Hindlimb muscle (tissue), 1 donor: Measurements from ENCODE around the gene MRPL54. TPM values are rescaled to one million over a fixed set of nuclear protein-coding genes. Genes with fewer than 3 reads are reported as not detected.

Experiments used
- DNase-seq: peaks from one replicate; pipeline ENCODE4 v3.0.0-alpha.2; 2013
- polyA plus RNA-seq: library from polyadenylated mRNA; unstranded; fragments of 120-200 nt; gene quantifications from one replicate; pipeline ENCODE4 v1.2.1, GENCODE V29; 2013; ENCODE audit not compliant: insufficient read length

The MRPL54 gene
- 27.5 TPM for polyA plus RNA-seq

DNA sequence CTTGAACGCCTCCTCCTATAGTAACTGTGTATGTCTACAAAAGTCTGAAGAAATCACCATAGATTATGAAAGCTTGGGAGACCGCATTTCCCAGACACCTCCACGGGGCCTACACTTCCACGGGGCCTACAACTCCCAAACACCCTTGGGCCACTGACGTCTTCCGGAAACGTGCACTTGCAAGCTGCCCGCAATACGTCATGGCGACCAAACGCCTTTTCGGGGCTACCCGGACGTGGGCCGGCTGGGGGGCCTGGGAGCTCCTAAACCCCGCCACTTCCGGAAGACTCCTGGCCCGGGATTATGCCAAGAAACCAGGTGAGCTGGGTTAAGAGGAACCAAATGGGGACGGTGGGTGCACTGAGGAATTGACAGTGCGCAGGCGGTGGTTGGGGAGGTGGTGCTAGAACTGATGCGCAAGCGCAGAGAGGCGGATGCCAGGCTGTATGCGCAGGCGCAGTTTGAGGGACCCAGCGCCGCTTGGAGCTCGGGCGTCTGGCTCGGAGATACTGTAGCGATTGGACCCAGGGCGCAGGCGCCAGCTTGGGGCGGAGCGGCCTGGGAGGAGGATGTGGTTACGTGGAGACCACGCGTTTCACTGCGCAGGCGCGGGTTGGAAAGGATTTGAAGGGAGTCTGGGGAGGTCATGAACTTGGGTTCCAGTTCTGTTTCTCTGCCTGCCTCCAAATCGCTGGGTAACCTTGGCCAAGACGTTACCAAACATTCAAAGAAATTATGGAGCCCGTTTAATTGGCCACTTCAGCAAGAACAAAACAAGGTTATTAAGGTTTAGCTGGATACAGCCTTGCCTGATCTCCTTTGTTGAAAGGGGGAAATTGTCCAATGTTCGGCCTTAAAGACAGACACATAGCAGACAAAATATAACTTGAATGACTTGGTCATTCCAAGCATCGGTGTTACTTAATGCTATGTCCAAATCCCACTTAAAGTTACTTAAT lies at the start of gene MRPL54:
TSS of gene MRPL54 (plus strand) at position 182 of the 959 bp plus-strand sequence. CDS start at position 201, 19 bp downstream.
- peak; percentile 100 for DNase-seq

DNA sequence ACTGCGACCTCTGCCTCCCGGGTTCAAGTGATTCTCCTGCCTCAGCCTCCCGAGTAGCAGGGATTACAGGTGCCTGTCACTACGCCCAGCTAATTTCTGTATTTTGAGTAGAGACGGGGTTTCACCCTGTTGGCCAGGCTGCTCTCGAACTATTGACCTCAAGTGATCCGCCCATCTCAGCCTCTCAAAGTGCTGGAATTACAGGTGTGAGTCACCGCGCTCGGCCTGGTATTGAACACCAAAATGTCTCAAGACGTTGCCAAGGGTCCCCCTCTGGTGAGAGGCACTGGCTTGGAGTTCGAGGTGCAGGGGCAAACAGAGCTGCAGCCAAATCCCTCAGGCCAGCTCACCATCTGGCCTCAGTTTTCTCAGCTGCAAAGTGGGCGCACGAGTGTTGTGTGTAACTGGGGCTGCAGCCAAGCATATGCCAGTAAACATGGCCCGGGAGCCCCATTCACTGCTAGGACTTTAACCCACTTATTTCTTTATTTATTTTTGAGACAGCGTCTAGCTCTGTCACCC lies 46.3 kb upstream of the MRPL54 start:
- DNase-seq: no peak

DNA sequence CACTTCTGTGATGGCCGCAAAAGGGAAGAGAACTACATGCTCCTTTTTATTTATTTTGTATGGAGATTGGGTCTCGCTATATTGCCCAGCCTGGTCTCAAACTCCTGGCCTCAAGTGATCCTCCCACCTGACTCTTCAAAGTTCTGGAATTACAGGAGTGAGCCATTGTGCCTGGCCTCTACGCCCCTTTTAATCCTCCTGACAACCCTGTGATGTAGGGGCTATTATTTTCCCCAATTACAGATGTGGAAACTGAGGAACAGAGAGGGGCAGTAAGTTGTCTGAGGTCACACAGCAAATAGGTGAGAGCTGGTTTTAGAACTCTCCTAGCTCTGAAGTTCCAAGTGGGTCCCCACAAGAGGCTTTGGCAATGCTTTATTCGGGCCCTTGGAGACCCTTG lies 42.6 kb upstream of the MRPL54 start:
- no peak for DNase-seq

DNA sequence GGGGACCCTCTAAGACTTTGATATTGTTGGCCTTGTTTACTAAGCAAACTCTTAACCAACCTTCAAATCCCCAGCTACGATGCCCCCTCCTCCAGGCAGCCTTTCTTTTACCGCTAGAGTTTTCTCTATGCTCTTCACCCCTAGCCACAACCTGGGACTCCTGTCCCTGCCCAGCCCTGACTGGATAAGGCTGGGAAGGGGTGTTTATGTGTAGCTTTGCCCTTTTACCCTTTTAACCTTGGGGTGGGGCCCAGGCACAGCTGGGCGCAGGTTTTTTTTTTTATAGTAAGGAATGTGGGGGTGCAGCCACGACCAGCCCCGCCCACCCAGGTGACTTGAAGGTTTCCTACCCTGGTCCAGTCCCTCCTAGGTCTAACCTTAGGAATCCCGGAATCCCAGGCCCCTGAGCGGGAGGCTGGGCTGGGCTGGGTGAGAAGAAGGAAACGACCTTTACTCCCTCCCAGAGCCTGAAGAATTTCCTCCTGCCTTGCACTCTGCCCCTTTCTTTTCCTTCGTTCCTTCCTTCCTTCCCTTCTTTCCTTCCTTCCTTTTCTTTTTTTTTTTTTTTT lies 42.0 kb upstream of the MRPL54 start:
- DNase-seq: no peak

DNA sequence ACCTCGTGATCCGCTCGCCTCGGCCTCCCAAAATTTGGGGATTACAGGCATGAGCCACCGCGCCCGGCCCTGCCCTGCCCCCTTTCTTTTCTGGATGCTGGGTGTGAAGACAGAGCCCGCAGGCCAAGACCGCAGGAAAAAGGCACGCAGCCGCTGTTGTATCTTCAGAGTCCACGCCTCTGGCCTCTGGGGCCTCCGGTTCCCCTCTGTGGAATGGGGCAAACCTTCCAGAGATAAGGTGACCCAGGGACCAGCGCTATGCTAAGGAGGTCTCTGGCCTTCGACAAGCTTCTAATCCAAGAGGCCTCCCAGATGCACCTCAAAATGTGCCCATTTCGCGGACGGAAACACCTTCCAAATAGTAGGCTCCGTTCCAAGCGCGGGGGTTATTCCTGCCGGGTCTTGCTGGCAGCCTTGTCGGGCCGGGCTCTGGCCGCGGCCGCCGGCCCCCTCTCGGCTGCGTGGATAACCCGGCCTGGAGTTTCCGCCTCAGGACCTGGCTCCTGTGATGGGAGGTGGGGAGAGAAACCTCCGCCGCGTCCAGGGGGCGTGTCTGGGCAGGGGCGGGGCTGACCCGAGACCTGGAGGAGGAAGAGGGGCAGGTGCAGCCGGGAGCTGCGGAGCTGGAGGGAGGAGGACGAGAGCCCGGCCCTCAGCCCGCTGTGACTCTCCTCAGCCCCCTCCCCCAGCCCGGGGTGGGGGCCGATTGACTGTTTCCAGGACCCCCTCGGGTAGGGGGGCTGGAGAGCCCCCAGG lies 41.2 kb upstream of the MRPL54 start:
- peak; percentile 76 for DNase-seq

DNA sequence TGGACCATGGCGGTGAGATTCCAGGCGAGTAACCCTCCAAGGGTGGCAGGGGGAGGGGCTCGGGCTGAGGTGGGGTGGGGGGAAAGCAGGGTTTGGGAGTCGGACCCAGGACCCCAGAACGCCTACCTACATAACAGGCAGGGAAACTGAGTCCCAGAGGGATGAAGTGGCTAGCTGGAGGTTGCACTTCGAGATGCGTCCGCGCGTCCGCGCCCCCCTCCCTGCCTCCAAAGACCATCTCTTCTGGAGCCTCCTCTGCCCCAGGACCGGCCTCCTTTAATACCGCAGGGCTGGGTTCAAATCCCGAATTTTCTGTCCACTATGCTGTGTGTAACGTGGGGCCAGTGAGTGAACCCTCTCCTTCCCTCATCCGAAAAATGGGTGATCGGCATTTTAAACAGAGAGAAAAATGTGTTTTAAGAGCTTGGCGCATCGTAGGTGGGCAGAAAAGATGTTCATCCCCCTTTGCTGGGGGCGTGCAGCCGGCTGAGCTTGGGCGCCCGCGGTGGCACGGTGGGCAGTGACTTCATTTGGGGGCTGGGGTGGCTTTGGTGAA lies 40.5 kb upstream of the MRPL54 start:
- DNase-seq: no peak

DNA sequence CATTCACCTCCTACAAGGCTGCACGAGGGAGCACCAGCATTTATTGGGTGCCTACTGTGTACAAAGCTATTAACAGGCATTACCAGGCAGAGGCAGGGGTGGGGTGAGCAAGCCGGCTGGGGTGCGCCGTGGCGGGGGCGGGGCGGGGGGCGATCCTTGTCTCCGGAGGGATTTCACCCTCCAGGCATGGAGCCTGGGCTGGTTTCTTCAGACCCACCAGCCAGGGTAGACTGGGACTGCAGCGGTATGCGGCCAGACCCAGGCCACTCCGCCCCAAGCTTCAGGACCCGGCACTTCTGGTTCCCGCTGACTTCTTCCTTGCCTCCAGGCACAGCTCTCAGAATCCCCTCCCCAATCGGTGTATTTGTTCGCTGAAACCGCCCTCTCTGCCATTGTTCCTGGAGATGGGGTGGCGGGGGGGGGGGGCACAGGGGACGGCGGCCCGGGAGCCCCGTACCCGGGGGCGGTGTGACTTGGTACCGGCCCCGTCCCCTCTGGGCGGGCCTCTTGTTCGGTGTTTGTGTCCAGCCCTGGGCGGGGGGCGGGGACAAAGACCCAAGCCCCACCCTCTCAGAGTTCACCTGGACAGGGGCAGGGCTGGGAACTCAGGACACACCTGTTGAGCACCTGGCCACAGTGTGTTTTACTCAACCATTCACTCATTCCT lies 39.9 kb upstream of the MRPL54 start:
- no peak for DNase-seq

DNA sequence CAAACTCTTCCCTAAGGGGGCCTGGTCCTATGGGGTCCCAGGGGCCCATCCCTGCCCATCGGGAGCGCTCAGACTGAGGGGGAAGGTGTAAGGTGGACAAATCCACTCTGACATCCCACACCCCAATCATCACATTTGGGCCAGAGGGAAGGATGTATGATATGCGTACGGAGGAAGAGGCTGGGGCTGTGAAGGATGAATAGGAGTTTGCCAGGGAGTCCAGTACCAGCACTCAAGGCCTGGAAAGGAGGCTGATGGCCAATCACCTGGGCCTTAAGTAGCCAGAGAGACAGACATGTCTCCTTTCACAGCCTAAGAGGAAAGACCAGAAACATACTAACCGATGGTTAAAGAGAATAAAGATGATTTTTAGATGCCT lies 39.4 kb upstream of the MRPL54 start:
- no peak for DNase-seq

DNA sequence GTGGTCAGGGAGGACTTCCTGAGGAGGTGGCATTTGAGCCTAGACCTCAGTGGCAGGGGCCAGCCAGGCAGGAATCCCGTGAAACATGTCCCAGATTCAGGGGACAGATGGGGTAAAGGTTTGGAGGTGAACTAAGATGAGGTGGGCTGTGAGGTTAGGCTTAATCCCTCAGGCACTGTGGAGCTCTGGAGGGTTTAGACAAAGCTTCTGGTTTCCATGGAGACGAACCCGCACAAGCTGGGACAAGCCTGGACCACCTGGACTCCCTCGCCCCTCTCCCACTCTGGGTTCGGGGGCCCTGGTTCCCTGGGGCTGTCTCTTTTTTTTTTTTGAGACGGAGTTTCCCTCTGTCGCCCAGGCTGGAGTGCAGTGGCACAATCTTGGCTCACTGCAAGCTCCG lies 38.6 kb upstream of the MRPL54 start:
- DNase-seq: no peak

DNA sequence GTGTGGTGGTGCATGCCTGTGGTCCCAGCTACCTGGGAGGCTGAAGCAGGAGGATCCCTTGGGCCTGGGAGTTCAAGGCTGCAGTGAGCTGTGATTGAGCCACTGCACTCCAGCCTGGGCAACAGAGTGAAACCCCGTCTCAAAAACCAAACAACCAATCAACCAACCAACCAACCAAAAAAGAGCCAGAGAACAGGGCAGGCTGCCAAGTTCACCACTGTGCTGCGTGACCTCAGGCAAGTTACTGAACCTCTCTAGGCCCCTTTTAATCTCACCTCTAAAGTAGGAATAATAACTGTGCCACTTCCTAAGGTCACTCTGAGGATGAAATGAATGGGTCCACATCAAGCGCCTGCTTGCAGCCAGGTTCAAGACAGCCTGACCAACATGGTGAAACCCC lies 37.4 kb upstream of the MRPL54 start:
- no peak for DNase-seq

DNA sequence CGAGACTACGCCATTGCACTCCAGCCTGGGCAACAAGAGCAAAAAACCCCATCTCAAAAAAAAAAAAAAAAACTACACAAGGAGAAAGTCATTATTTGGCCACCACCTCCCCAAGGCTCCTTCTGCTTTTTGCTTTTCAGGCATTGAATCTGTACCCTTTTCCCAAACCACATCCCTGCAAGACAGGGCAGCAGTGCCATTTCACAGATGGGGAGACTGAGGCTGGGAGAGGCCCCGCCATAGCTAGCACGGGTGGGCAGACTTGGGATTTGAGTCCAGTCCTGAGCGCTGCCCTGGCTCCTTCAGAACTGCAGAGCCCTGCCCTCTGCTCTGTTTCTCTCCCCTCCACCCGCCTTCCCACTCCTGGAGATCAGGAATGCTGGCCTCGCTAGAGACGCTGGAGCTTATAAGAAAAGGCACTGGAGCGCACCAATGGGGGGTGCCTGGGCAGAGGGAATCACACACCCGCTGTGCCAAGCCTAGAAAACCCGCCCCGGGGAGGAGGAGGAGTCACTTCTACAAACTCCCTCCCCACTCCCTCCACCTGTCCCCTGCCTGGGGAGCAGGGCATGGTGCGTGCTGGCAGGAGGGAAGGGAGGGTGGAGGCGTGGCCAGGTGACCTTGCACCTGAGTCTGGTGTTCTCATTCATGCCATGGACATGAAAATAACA lies 36.7 kb upstream of the MRPL54 start:
- DNase-seq: no peak

DNA sequence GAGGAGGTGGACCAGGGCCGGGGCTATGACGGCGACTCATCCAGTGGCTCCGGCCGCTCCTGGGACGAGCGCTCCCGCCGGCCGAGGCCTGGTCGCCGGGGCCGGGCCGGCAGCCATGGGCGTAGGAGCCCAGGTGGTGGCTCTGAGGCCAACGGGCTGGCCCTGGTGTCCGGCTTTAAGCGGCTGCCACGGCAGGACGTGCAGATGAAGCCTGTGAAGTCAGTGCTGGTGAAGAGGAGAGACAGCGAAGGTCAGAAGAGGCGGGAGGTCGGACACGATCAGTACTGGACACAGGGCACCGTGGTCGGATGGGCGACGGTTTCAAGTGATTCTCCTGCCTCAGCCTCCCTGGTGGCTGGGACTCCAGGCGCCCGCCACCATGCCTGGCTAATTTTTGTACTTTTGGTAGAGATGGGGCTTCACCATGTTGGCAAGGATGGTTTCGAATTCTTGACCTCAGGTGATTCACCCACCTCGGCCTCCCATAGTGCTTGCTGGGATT lies 32.0 kb upstream of the MRPL54 start:
- DNase-seq: no peak

DNA sequence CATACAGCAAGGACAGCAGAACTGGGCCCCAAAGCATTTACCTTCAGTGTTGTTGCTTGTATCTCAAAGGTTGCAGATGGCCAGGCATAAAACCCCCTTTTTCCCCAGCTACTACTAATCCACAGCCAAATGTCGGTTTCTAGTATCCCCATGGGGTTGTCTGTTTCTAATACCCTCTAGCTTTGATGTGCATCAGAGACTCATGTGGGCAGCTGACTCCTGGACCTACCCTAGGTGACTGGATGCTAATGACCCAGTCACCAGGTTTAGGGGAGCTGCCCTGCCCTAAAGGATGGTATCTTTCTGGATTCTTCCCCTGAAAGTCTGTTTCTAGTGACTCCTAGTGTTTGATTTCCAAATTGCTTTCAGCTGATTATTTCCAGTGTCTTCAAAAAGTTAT lies 30.4 kb upstream of the MRPL54 start:
- DNase-seq: no peak

DNA sequence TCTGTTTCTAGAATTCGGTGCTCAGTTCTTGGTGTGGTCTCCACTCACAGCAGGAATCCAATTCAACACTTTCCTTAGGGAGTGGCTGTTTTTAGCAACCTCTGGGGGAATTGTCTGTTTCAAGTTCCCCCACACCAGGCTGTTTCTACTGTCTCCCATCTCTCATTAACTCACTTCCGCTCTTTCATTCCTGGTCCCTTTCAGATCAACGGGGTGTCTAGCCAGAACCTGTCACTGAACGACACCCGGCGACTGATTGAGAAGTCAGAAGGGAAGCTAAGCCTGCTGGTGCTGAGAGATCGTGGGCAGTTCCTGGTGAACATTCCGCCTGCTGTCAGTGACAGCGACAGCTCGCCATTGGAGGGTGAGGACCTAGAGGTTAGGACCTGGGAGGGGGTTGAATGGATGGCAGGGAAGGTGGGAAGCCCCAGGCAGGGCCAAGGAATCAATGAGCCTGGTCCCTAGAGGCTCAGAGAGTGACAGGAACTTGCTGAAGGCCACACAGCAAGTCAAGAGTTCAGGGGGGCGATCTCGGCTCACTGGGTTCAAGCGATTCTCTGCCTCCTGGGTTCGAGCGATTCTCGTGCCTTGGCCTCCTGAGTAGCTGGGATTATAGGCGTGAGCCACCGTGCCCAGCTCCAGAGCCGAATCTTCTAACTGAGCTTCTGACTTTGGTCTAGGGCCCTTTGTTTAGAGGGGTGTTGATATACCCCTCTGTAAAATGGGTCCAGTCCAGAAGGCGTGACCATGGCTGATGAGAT lies 28.8 kb upstream of the MRPL54 start:
- no peak for DNase-seq

DNA sequence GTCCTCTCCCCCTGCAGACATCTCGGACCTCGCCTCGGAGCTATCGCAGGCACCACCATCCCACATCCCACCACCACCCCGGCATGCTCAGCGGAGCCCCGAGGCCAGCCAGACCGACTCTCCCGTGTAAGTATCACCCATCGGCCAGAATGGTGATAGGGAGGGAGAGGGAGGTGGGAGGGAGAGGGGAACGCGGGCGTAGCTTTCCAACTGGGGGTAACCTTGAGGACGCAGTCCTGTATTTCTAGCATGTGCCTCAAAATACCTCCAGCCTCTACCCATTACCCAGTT lies 28.2 kb upstream of the MRPL54 start:
- no peak for DNase-seq

DNA sequence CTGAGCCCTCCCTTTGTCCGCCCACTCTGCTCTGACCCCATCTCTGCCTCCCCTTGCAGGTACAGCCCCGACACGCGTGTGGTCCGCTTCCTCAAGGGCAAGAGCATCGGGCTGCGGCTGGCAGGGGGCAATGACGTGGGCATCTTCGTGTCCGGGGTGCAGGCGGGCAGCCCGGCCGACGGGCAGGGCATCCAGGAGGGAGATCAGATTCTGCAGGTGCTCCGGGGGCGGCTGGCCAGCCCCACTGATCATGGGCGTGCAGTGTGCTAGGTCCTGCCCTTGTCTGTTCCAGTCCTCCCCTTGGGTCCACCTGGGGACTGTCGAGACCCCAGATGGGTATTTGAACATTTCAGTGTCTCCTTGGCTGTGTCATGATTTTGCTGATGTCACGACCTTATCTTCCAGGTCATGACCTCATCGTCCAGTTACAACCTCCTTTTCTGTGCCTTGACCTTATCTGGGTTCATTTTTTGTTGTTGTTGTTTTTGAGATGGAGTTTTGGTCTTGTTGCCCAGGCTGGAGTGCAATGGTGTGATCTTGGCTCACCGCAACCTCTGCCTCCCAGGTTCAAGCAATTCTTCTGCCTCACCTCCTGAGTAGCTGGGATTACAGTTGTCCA lies 26.3 kb upstream of the MRPL54 start:
- DNase-seq: no peak

DNA sequence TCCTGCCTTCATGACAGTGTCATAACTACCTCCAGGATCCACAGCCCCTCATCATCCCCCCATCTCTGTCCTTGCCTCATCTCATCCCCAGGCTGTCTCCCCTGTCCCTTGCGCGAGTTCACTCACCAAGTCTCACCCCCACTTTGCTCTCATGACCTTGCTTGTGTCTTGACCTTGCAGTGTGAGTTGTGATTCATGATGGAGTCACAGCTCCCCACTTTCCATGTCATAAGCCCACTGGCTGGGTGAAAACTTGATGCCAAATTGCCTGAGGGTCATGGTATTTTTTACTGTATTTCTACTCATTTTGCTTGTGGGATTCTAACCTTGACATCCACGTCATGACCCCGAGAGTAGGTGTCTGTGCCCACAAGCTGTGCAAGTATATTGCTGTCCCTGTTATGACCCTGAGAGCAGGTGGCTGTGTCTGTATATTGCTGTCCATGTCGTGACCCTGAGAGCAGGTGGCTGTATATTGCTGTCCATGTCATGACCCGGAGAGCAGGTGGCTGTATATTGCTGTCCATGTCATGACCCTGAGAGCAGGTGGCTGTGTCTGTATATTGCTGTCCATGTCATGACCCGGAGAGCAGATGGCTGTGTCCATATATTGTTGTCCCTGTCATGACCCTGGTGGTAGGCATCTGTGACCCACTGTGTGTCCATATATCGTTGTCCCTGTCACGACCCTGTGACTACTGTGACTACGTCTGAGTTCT lies 24.8 kb upstream of the MRPL54 start:
- no peak for DNase-seq

DNA sequence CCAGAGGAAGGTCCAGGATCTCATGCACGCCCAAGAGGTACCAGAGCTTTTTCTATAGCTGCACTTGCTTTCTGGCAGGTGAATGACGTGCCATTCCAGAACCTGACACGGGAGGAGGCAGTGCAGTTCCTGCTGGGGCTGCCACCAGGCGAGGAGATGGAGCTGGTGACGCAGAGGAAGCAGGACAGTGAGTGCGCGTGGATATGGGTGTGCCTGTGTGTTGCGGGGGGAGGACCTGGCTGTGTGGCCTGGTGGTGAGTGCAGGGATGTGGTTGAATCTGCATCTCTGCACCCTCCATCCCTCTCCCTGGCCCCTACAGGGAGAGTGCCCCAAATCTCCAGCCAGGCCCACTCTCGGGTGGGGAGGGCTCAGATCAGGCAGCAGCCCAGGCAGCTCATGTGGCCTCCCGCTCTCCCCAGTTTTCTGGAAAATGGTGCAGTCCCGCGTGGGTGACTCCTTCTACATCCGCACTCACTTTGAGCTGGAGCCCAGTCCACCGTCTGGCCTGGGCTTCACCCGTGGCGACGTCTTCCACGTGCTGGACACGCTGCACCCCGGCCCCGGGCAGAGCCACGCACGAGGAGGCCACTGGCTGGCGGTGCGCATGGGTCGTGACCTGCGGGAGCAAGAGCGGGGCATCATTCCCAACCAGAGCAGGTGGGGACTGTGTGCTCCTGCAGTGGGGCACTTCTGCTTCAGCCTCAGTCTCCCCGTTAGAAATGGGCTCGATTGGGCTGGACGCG lies 23.8 kb upstream of the MRPL54 start:
- DNase-seq: no peak

DNA sequence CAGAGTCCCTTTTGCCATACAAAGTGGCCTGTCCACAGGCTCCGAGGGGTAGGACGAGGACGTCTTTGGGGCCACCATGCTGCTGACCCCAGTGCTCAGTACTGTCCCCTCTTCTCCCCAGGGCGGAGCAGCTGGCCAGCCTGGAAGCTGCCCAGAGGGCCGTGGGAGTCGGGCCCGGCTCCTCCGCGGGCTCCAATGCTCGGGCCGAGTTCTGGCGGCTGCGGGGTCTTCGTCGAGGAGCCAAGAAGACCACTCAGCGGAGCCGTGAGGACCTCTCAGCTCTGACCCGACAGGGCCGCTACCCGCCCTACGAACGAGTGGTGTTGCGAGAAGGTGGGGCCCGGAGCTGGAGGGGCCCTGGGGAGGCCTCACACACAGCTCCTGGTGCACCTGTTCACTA lies 22.1 kb upstream of the MRPL54 start:
- DNase-seq: no peak
